Esophagus muscularis mucosa (tissue), 4 donors: ENCODE results near the gene TMEM154.

Experiments
- EP300 ChIP-seq: sonication (generic); formaldehyde crosslinking; IDR thresholded peaks from one replicate; pipeline ENCODE4 v1.6.1; 2017; ENCODE audit warnings: antibody characterized with exemption
- POLR2A ChIP-seq: fragments of 450-650 bp; IDR thresholded peaks from one replicate; pipeline ENCODE4 v1.6.1; 2017; ENCODE audit warnings: antibody characterized with exemption, moderate library complexity, mild to moderate bottlenecking, low read depth
- POLR2AphosphoS5 ChIP-seq, 2 donors: sonication (generic); formaldehyde crosslinking; IDR thresholded peaks; one replicate each; pipeline ENCODE4 v1.6.1; 2017; ENCODE audit warnings: antibody characterized with exemption in 2 of 2
- TF ChIP-seq, protein P1 (sequence below), 3 experiments: fragments of 200-600 bp in 2 of 3; fragments of 450-650 bp in 1 of 3; sonication (generic) in 2 of 3; IDR thresholded peaks; one replicate each; pipeline ENCODE4 v1.5.1; 2017 to 2019; ENCODE audit warnings: antibody characterized with exemption in 3 of 3, mild to moderate bottlenecking in 2 of 3, moderate library complexity in 1 of 3

DNA sequence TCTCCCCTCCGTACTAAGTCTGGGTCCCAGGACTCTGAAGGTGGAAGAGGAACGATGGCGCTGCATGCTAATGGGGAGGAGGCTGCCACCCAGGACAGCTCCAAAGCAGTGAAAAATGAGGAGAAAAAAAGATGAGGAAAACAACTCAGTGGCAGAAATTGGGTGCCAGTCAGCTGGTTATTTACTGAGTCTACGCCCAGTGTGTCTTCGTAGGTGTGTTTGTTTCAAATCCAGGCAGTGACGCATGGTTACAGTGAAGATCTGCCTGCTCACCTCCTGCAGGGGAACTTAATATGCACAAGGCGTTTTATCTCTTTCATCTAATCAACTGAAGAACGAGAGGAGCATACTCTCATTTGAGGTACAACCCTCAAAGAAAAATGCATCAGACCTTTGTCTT lies 73.0 kb downstream of the TMEM154 start:
- TF ChIP-seq POLR2AphosphoS5 (IDR thresholded peaks at IDR 0.05) (no peak), EP300 (no peak), POLR2A (no peak)
- TF ChIP-seq, protein P1, sequence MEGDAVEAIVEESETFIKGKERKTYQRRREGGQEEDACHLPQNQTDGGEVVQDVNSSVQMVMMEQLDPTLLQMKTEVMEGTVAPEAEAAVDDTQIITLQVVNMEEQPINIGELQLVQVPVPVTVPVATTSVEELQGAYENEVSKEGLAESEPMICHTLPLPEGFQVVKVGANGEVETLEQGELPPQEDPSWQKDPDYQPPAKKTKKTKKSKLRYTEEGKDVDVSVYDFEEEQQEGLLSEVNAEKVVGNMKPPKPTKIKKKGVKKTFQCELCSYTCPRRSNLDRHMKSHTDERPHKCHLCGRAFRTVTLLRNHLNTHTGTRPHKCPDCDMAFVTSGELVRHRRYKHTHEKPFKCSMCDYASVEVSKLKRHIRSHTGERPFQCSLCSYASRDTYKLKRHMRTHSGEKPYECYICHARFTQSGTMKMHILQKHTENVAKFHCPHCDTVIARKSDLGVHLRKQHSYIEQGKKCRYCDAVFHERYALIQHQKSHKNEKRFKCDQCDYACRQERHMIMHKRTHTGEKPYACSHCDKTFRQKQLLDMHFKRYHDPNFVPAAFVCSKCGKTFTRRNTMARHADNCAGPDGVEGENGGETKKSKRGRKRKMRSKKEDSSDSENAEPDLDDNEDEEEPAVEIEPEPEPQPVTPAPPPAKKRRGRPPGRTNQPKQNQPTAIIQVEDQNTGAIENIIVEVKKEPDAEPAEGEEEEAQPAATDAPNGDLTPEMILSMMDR (IDR thresholded peaks at IDR 0.05), result no peak
